ENCODE measurements around the gene ATP2B2. TPM values are rescaled to one million over a fixed set of nuclear protein-coding genes. Genes with fewer than 3 reads are reported as not detected.

Gene ATP2B2
- total RNA-seq, 1 experiment from 2014 or later: not detected

GRCh38 chr3:10339376-10339955 is 165.9 kb downstream of the ATP2B2 start:
- H3K4me2 ChIP-seq (ENCODE audit: low read length): no peak overlapping the region

More at GRCh38 chr3:10339376-10339955, 165.9 kb downstream of the ATP2B2 start:
- Histone ChIP-seq H2AFZ (ENCODE audit: low read depth, low read length, poor library complexity, severe bottlenecking) (no peak overlapping the region), H3K4me1 (ENCODE audit: control insufficient read depth in 1 of 2, insufficient read depth in 2 of 2, low read length in 2 of 2) (no peaks in the 10 kb centered on the region), H3K79me2 (ENCODE audit: insufficient read depth, low read length) (no peaks in the 10 kb centered on the region), H3K9ac (ENCODE audit: low read length) (no peak overlapping the region), H3K9me2 (ENCODE audit: insufficient read depth) (no peaks in the 10 kb centered on the region), H3K9me3 (ENCODE audit: control insufficient read depth in 1 of 2, insufficient read depth in 1 of 2, low read depth in 1 of 2, low read length in 2 of 2) (no peaks in the 10 kb centered on the region), H3K27ac (ENCODE audit: low read depth, low read length) (no peak overlapping the region), H3K4me3 (replicated peaks in 1 of 2; ENCODE audit: low read depth in 1 of 2, low read length in 2 of 2) (no peak overlapping the region), H3K27me3 (ENCODE audit: insufficient read depth, low read length) (no peaks in the 10 kb centered on the region), H4K20me1 (ENCODE audit: insufficient read depth) (no peaks in the 10 kb centered on the region), H3K36me3 (ENCODE audit: control insufficient read depth in 1 of 2, insufficient read depth in 2 of 2, low read length in 2 of 2) (no peaks in the 10 kb centered on the region)
- TF ChIP-seq, protein P1, sequence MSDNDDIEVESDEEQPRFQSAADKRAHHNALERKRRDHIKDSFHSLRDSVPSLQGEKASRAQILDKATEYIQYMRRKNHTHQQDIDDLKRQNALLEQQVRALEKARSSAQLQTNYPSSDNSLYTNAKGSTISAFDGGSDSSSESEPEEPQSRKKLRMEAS (IDR thresholded peaks at IDR 0.05): no peak
- TF ChIP-seq ZFX (IDR thresholded peaks at IDR 0.05) (no peak), POLR2A (IDR thresholded peaks at IDR 0.05; ENCODE audit: borderline replicate concordance, extremely low read depth, insufficient read depth, insufficient read length) (no peak), TCF7L2 (IDR thresholded peaks at IDR 0.05; ENCODE audit: borderline replicate concordance, extremely low read depth, insufficient read depth, insufficient read length) (no peak), ATF3 (IDR thresholded peaks at IDR 0.05) (no peak), ELF1 (IDR thresholded peaks at IDR 0.05; ENCODE audit: borderline replicate concordance, low read depth) (no peak), RAD21 (IDR thresholded peaks at IDR 0.05; ENCODE audit: low read depth) (no peak), ZNF274 (IDR thresholded peaks at IDR 0.05; ENCODE audit: low read depth, low read length) (no peak), FOSL1 (IDR thresholded peaks at IDR 0.05; ENCODE audit: low read depth) (no peak), YY1 (IDR thresholded peaks at IDR 0.05; ENCODE audit: extremely low read depth, insufficient replicate concordance, low read depth, low read length) (no peak), POLR2AphosphoS5 (IDR thresholded peaks at IDR 0.05; ENCODE audit: low read depth, low read length) (no peak), EZH2 (IDR thresholded peaks at IDR 0.05) (no peak), SP1 (IDR thresholded peaks at IDR 0.05; ENCODE audit: low read depth) (no peak), CBX3 (IDR thresholded peaks at IDR 0.05; ENCODE audit: low read depth) (no peak), ZBTB33 (IDR thresholded peaks at IDR 0.05; ENCODE audit: extremely low read depth, insufficient replicate concordance, low read length) (no peak), EZH2phosphoT487 (IDR thresholded peaks at IDR 0.05; ENCODE audit: borderline replicate concordance) (no peak), SIN3A (IDR thresholded peaks at IDR 0.05; ENCODE audit: low read depth) (no peak)
- TF ChIP-seq, protein P2, sequence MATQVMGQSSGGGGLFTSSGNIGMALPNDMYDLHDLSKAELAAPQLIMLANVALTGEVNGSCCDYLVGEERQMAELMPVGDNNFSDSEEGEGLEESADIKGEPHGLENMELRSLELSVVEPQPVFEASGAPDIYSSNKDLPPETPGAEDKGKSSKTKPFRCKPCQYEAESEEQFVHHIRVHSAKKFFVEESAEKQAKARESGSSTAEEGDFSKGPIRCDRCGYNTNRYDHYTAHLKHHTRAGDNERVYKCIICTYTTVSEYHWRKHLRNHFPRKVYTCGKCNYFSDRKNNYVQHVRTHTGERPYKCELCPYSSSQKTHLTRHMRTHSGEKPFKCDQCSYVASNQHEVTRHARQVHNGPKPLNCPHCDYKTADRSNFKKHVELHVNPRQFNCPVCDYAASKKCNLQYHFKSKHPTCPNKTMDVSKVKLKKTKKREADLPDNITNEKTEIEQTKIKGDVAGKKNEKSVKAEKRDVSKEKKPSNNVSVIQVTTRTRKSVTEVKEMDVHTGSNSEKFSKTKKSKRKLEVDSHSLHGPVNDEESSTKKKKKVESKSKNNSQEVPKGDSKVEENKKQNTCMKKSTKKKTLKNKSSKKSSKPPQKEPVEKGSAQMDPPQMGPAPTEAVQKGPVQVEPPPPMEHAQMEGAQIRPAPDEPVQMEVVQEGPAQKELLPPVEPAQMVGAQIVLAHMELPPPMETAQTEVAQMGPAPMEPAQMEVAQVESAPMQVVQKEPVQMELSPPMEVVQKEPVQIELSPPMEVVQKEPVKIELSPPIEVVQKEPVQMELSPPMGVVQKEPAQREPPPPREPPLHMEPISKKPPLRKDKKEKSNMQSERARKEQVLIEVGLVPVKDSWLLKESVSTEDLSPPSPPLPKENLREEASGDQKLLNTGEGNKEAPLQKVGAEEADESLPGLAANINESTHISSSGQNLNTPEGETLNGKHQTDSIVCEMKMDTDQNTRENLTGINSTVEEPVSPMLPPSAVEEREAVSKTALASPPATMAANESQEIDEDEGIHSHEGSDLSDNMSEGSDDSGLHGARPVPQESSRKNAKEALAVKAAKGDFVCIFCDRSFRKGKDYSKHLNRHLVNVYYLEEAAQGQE (IDR thresholded peaks at IDR 0.05; ENCODE audit: low read depth): no peak
- TF ChIP-seq, protein P3, sequence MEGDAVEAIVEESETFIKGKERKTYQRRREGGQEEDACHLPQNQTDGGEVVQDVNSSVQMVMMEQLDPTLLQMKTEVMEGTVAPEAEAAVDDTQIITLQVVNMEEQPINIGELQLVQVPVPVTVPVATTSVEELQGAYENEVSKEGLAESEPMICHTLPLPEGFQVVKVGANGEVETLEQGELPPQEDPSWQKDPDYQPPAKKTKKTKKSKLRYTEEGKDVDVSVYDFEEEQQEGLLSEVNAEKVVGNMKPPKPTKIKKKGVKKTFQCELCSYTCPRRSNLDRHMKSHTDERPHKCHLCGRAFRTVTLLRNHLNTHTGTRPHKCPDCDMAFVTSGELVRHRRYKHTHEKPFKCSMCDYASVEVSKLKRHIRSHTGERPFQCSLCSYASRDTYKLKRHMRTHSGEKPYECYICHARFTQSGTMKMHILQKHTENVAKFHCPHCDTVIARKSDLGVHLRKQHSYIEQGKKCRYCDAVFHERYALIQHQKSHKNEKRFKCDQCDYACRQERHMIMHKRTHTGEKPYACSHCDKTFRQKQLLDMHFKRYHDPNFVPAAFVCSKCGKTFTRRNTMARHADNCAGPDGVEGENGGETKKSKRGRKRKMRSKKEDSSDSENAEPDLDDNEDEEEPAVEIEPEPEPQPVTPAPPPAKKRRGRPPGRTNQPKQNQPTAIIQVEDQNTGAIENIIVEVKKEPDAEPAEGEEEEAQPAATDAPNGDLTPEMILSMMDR (IDR thresholded peaks at IDR 0.05 in 2 of 3, conservative IDR thresholded peaks at IDR 0.05 in 1 of 3; ENCODE audit: borderline replicate concordance in 1 of 3, insufficient read depth in 1 of 3, low read depth in 2 of 3, low read length in 2 of 3): no peak
- DNase-seq (ENCODE audit: low read depth, low spot score) (no peak), ATAC-seq (no peak)
- ChIA-PET CTCF (no interaction called here), POLR2A (no interaction called here), RAD21 (ENCODE audit: low non-redundant PET in 1 of 2, low total read pairs in 2 of 2, uncharacterized antibody in 2 of 2, unreplicated experiment in 2 of 2) (no interaction called here)
- intact Hi-C loops (cut with micrococcal nuclease): no loop called here
- BruUV-seq (replicated peaks): no TSS peak

Measured in HCT116 (cell line).